Testis (tissue), 2 donors: ENCODE results near the gene CDH11.

Experiments
- CTCF ChIP-seq, 3 experiments: fragments of 450-650 bp in 2 of 3; fragments of 200-600 bp in 1 of 3; sonication (generic) in 1 of 3; IDR thresholded peaks; one replicate each; pipeline ENCODE4 v1.5.1; 2016 to 2019; ENCODE audit warnings: antibody characterized with exemption in 3 of 3, mild to moderate bottlenecking in 2 of 3, moderate library complexity in 1 of 3
- POLR2A ChIP-seq: fragments of 450-650 bp; IDR thresholded peaks from one replicate; pipeline ENCODE4 v1.6.1; 2017; ENCODE audit warnings: antibody characterized with exemption, mild to moderate bottlenecking, moderate library complexity

DNA sequence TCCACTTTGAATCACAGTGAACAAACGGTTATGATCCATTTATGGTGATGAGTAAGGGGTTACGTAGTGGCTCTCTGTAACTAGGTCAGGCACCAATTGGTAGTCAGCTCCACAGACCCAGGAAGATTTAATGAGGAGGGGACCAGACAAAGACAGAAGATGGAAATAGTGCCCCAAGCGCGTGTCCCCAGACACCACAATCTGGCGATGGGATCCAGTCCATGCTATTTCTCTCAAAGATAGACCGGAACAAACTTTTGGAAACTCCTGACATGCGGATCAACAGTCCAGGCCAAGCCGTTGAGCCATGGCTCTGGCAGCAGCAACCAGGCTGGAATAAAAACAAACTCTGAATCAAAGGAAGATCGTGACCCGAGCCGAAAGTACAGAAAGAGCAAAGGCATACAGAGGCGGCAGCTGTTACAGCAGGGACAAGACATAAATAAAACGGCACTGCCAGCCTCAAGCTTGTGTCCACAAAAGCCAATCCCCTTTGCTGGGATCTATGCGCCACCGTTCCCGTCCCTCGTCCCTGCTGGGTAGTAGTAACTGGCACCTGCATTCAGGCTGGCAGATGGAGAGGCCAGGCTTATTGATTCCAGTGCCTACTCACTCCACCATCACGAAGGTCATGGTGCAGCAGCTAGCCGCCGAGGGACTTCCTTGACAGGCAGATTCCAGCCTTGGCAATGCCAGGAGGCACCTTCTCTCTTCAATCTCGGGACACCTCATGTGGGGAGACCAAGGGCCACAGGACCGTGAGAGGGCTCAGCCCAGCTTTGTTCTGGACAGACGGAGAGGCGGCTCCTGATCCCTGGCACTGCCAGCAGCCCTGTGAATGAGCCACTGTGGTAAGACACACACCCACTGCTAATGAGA is 50.2 kb downstream of the CDH11 start:
- TF ChIP-seq CTCF (IDR thresholded peaks at IDR 0.05) = no peak
- no peak for TF ChIP-seq POLR2A
